ENCODE data around the gene SH2B2.

Gene SH2B2

GRCh38 chr7:102286237-102287110, at the start of gene SH2B2:
Gene SH2B2 (plus strand): TSS chr7:102286868. CDS start chr7:102300551, 13,683 bp downstream.
- Histone ChIP-seq H3K9ac (ENCODE audit: insufficient read length) (peak within 1 kb of the TSS; percentile 89), H3K36me3 (ENCODE audit: insufficient read depth, low read length) (no peaks in the 10 kb centered on the region), H3K27ac (peak within 1 kb of the TSS; percentile 93), H3K9me3 (ENCODE audit: low read depth, low read length) (no peaks in the 10 kb centered on the region), H3K4me3 (peak within 1 kb of the TSS; percentile 95)
- TF ChIP-seq POLR2AphosphoS5 (IDR thresholded peaks at IDR 0.05; ENCODE audit: borderline replicate concordance, low read depth, low read length), result peak; percentile 60; the same call in 1 of the 2 replicates
- TF ChIP-seq EZH2 (IDR thresholded peaks at IDR 0.05), result no peak
- TF ChIP-seq FOXP2 (optimal IDR thresholded peaks at IDR 0.05; ENCODE audit: control extremely low read depth, extremely low read length, insufficient read depth), result no peak
- DNase-seq (ENCODE audit: low read depth, low spot score), result peak; percentile 40

GRCh38 chr7:102239206-102239820, 47.4 kb upstream of the SH2B2 start:
- H3K9ac ChIP-seq (ENCODE audit: insufficient read length), result no peak overlapping the region
- no peak overlapping the region for H3K27ac ChIP-seq
- no peak overlapping the region for H3K4me3 ChIP-seq
- DNase-seq (ENCODE audit: low read depth, low spot score), result no peak
- TF ChIP-seq POLR2AphosphoS5 (IDR thresholded peaks at IDR 0.05; ENCODE audit: borderline replicate concordance, low read depth, low read length), result no peak
- no peak for TF ChIP-seq EZH2 (IDR thresholded peaks at IDR 0.05)
- TF ChIP-seq FOXP2 (optimal IDR thresholded peaks at IDR 0.05; ENCODE audit: control extremely low read depth, extremely low read length, insufficient read depth), result no peak
- H3K9me3 ChIP-seq (ENCODE audit: low read depth, low read length), result no peaks in the 10 kb centered on the region
- H3K36me3 ChIP-seq (ENCODE audit: insufficient read depth, low read length), result no peaks in the 10 kb centered on the region

- no peak overlapping the region for H3K27ac ChIP-seq
- no peak for TF ChIP-seq EZH2 (IDR thresholded peaks at IDR 0.05)
- no peak for TF ChIP-seq FOXP2 (optimal IDR thresholded peaks at IDR 0.05; ENCODE audit: control extremely low read depth, extremely low read length, insufficient read depth)
- no peak for TF ChIP-seq POLR2AphosphoS5 (IDR thresholded peaks at IDR 0.05; ENCODE audit: borderline replicate concordance, low read depth, low read length)
- H3K9ac ChIP-seq (ENCODE audit: insufficient read length), result no peak overlapping the region
- no peak for DNase-seq (ENCODE audit: low read depth, low spot score)
- H3K9me3 ChIP-seq (ENCODE audit: low read depth, low read length), result no peaks in the 10 kb centered on the region
- H3K36me3 ChIP-seq (ENCODE audit: insufficient read depth, low read length), result no peaks in the 10 kb centered on the region
- H3K4me3 ChIP-seq, result no peak overlapping the region
Observed at GRCh38 chr7:102241431-102241830, 45.2 kb upstream of the SH2B2 start.

GRCh38 chr7:102244601-102245000, 42.1 kb upstream of the SH2B2 start:
- TF ChIP-seq POLR2AphosphoS5 (IDR thresholded peaks at IDR 0.05; ENCODE audit: borderline replicate concordance, low read depth, low read length), result no peak
- no peak for TF ChIP-seq EZH2 (IDR thresholded peaks at IDR 0.05)
- TF ChIP-seq FOXP2 (optimal IDR thresholded peaks at IDR 0.05; ENCODE audit: control extremely low read depth, extremely low read length, insufficient read depth), result no peak

GRCh38 chr7:102248081-102248455, 38.6 kb upstream of the SH2B2 start:
- no peak for DNase-seq (ENCODE audit: low read depth, low spot score)
- no peak overlapping the region for H3K9ac ChIP-seq (ENCODE audit: insufficient read length)
- no peak overlapping the region for H3K27ac ChIP-seq
- no peak overlapping the region for H3K4me3 ChIP-seq
- H3K36me3 ChIP-seq (ENCODE audit: insufficient read depth, low read length), result no peaks in the 10 kb centered on the region
- no peak for TF ChIP-seq EZH2 (IDR thresholded peaks at IDR 0.05)
- no peak for TF ChIP-seq FOXP2 (optimal IDR thresholded peaks at IDR 0.05; ENCODE audit: control extremely low read depth, extremely low read length, insufficient read depth)
- TF ChIP-seq POLR2AphosphoS5 (IDR thresholded peaks at IDR 0.05; ENCODE audit: borderline replicate concordance, low read depth, low read length), result no peak
- H3K9me3 ChIP-seq (ENCODE audit: low read depth, low read length), result no peaks in the 10 kb centered on the region

More at GRCh38 chr7:102244601-102245000, 42.1 kb upstream of the SH2B2 start:
- DNase-seq (ENCODE audit: low read depth, low spot score), result no peak
- no peak overlapping the region for H3K9ac ChIP-seq (ENCODE audit: insufficient read length)
- no peaks in the 10 kb centered on the region for H3K9me3 ChIP-seq (ENCODE audit: low read depth, low read length)
- H3K27ac ChIP-seq, result no peak overlapping the region
- H3K36me3 ChIP-seq (ENCODE audit: insufficient read depth, low read length), result no peaks in the 10 kb centered on the region
- no peak overlapping the region for H3K4me3 ChIP-seq

GRCh38 chr7:102248456-102249395, 37.9 kb upstream of the SH2B2 start:
- Histone ChIP-seq H3K9me3 (ENCODE audit: low read depth, low read length) (no peaks in the 10 kb centered on the region), H3K36me3 (ENCODE audit: insufficient read depth, low read length) (no peaks in the 10 kb centered on the region)
- TF ChIP-seq FOXP2 (optimal IDR thresholded peaks at IDR 0.05; ENCODE audit: control extremely low read depth, extremely low read length, insufficient read depth) (no peak), POLR2AphosphoS5 (IDR thresholded peaks at IDR 0.05; ENCODE audit: borderline replicate concordance, low read depth, low read length) (no peak), EZH2 (IDR thresholded peaks at IDR 0.05) (no peak)

GRCh38 chr7:102251531-102252365, 34.9 kb upstream of the SH2B2 start:
- no peak for DNase-seq (ENCODE audit: low read depth, low spot score)

More at GRCh38 chr7:102248456-102249395, 37.9 kb upstream of the SH2B2 start:
- H3K4me3 ChIP-seq, result no peak overlapping the region
- H3K27ac ChIP-seq, result no peak overlapping the region
- no peak overlapping the region for H3K9ac ChIP-seq (ENCODE audit: insufficient read length)
- DNase-seq (ENCODE audit: low read depth, low spot score), result no peak

More at GRCh38 chr7:102251531-102252365, 34.9 kb upstream of the SH2B2 start:
- H3K27ac ChIP-seq, result no peak overlapping the region
- TF ChIP-seq FOXP2 (optimal IDR thresholded peaks at IDR 0.05; ENCODE audit: control extremely low read depth, extremely low read length, insufficient read depth) (no peak), EZH2 (IDR thresholded peaks at IDR 0.05) (no peak), POLR2AphosphoS5 (IDR thresholded peaks at IDR 0.05; ENCODE audit: borderline replicate concordance, low read depth, low read length) (no peak)
- H3K4me3 ChIP-seq, result no peak overlapping the region
- H3K9me3 ChIP-seq (ENCODE audit: low read depth, low read length), result no peaks in the 10 kb centered on the region
- no peak overlapping the region for H3K9ac ChIP-seq (ENCODE audit: insufficient read length)
- H3K36me3 ChIP-seq (ENCODE audit: insufficient read depth, low read length), result no peaks in the 10 kb centered on the region

All from SK-N-MC (cell line).